SK-N-SH (cell line): ENCODE data around the gene TTF2. TPM values are rescaled to one million over a fixed set of nuclear protein-coding genes. Genes with fewer than 3 reads are reported as not detected.
"Not testable (repeated sequence)": the region's sequence is repeated elsewhere in the genome, so short reads cannot be mapped to it uniquely, and the experiment has no call there.

ENCODE experiments used
- CTCF ChIA-PET: fragments of 300-600, 350-600 bp; formaldehyde crosslinking; extraction: SDS; loops from one replicate; lab custom pipeline; 2021; lab: Yijun Ruan, JAX
- POLR2A ChIA-PET: fragments of 350-600 bp; sonication (Branson Sonifier 250); formaldehyde crosslinking; extraction: SDS; loops from one replicate; lab custom pipeline; 2020; ENCODE audit warnings: antibody characterized with exemption, inconsistent platforms; lab: Yijun Ruan, JAX
- DNase-seq: peaks from one replicate; pipeline ENCODE4 v3.0.0; 2012
- H2AFZ ChIP-seq: fragments of 200-600 bp; sonication (generic); 2 replicates; pipeline ENCODE4 v1.8.1; 2016; ENCODE audit warnings: antibody characterized with exemption, mild to moderate bottlenecking, low read depth
- H3F3A ChIP-seq: fragments of 200-600 bp; sonication (generic); replicated peaks from 2 replicates; pipeline ENCODE3; 2016; ENCODE audit warnings: antibody characterized with exemption, mild to moderate bottlenecking; ENCODE audit not compliant: insufficient read depth
- H3K27ac ChIP-seq, 2 experiments: fragments of 200-500 bp in 1 of 2; fragments of 200-600 bp in 1 of 2; sonication (Bioruptor generic) in 1 of 2; sonication (generic), shearing (Covaris generic) in 1 of 2; 2 replicates each; pipeline versions ENCODE4 v1.5.1 to v1.6.1; 2014 to 2016; ENCODE audit warnings: low read depth in 2 of 2, inconsistent platforms in 1 of 2, low read length in 1 of 2, mild to moderate bottlenecking in 1 of 2, mixed read lengths in 1 of 2
- H3K27me3 ChIP-seq: fragments of 200-600 bp; sonication (generic), shearing (Covaris generic); 2 replicates; pipeline ENCODE4 v1.6.1; 2016; ENCODE audit warnings: mixed run types; ENCODE audit not compliant: insufficient read depth
- H3K36me3 ChIP-seq, 2 experiments: fragments of 200-500 bp in 1 of 2; fragments of 200-600 bp in 1 of 2; sonication (Bioruptor generic) in 1 of 2; sonication (generic) in 1 of 2; replicated peaks in 1 of 2; 2 replicates each; pipeline versions ENCODE3 to v1.5.1; 2014 to 2016; ENCODE audit warnings: low read length in 1 of 2, mild to moderate bottlenecking in 1 of 2; ENCODE audit not compliant: insufficient read depth in 2 of 2, control insufficient read depth in 1 of 2
- H3K4me1 ChIP-seq, 2 experiments: fragments of 200-500 bp in 1 of 2; fragments of 200-600 bp in 1 of 2; sonication (Bioruptor generic) in 1 of 2; sonication (generic), shearing (Covaris generic) in 1 of 2; 2 replicates each; pipeline versions ENCODE4 v1.5.1 to v1.6.1; 2014 to 2016; ENCODE audit warnings: low read depth in 1 of 2, low read length in 1 of 2, mixed run types in 1 of 2; ENCODE audit not compliant: insufficient read depth in 2 of 2, control insufficient read depth in 1 of 2
- H3K4me2 ChIP-seq: fragments of 200-600 bp; sonication (generic), shearing (Covaris generic); 2 replicates; pipeline ENCODE4 v1.6.1; 2017; ENCODE audit warnings: mixed run types
- H3K4me3 ChIP-seq, 2 experiments: fragments of 200-500 bp in 1 of 2; fragments of 200-600 bp in 1 of 2; sonication (Bioruptor generic) in 1 of 2; sonication (generic), shearing (Covaris generic) in 1 of 2; 2 replicates each; pipeline versions ENCODE4 v1.5.1 to v1.8.1; 2014 to 2016; ENCODE audit warnings: low read depth in 2 of 2, inconsistent platforms in 1 of 2, low read length in 1 of 2, mild to moderate bottlenecking in 1 of 2, mixed read lengths in 1 of 2, moderate library complexity in 1 of 2
- H3K79me2 ChIP-seq: fragments of 200-600 bp; sonication (generic); 2 replicates; pipeline ENCODE4 v1.8.1; 2017; ENCODE audit warnings: mild to moderate bottlenecking; ENCODE audit not compliant: insufficient read depth
- H3K9ac ChIP-seq: fragments of 200-600 bp; sonication (generic); 2 replicates; pipeline ENCODE4 v1.6.1; 2017; ENCODE audit warnings: mixed run types
- H3K9me2 ChIP-seq: fragments of 200-600 bp; sonication (generic); 2 replicates; pipeline ENCODE4 v1.6.1; 2017; ENCODE audit warnings: mixed run types
- H3K9me3 ChIP-seq: fragments of 200-600 bp; sonication (generic); 2 replicates; pipeline ENCODE4 v1.6.1; 2017; ENCODE audit warnings: mixed run types, mild to moderate bottlenecking, moderate library complexity
- H4K20me1 ChIP-seq: fragments of 200-600 bp; sonication (generic); 2 replicates; pipeline ENCODE4 v1.6.1; 2017; ENCODE audit warnings: mild to moderate bottlenecking, mixed run types; ENCODE audit not compliant: insufficient read depth
- ELF1 ChIP-seq: IDR thresholded peaks from 2 replicates; pipeline ENCODE4 v1.4.0; 2012
- EP300 ChIP-seq, 2 experiments: IDR thresholded peaks; 2 replicates each; pipeline versions ENCODE4 v1.4.0 to v1.6.1; 2012; ENCODE audit warnings: borderline replicate concordance in 1 of 2, low read depth in 1 of 2, low read length in 1 of 2
- FOSL2 ChIP-seq: IDR thresholded peaks from 2 replicates; pipeline ENCODE4 v1.4.0; 2012; ENCODE audit warnings: low read depth, mild to moderate bottlenecking, moderate library complexity, borderline replicate concordance
- GABPA ChIP-seq: IDR thresholded peaks from 2 replicates; pipeline ENCODE4 v1.4.0; 2012; ENCODE audit warnings: low read depth, mild to moderate bottlenecking
- GATA2 ChIP-seq: sonication (generic); formaldehyde crosslinking; IDR thresholded peaks from 2 replicates; pipeline ENCODE4 v1.5.0; 2020; ENCODE audit warnings: mild to moderate bottlenecking, missing genetic modification reagents
- MAX ChIP-seq: IDR thresholded peaks from 2 replicates; pipeline ENCODE4 v1.4.0; 2012; ENCODE audit warnings: low read depth
- MEF2A ChIP-seq: IDR thresholded peaks from 2 replicates; pipeline ENCODE4 v1.4.0; 2012; ENCODE audit warnings: low read depth, borderline replicate concordance
- MXI1 ChIP-seq: IDR thresholded peaks from 2 replicates; pipeline ENCODE4 v1.6.1; 2012; ENCODE audit warnings: mild to moderate bottlenecking, low read depth, low read length, improper control_type of control experiment
- NFIC ChIP-seq: IDR thresholded peaks from 2 replicates; pipeline ENCODE4 v1.4.0; 2012; ENCODE audit warnings: borderline replicate concordance
- NRF1 ChIP-seq: IDR thresholded peaks from 2 replicates; pipeline ENCODE4 v1.6.1; 2012; ENCODE audit warnings: low read depth, mild to moderate bottlenecking, low read length
- PBX3 ChIP-seq: IDR thresholded peaks from 2 replicates; pipeline ENCODE4; 2012
- RAD21 ChIP-seq: IDR thresholded peaks from 2 replicates; pipeline ENCODE4 v1.6.1; 2012; ENCODE audit warnings: mild to moderate bottlenecking, low read length
- RCOR1 ChIP-seq: fragments of 150-350 bp; IDR thresholded peaks from 2 replicates; pipeline ENCODE4 v1.6.1; 2017; ENCODE audit warnings: antibody characterized with exemption, low read length
- RFX5 ChIP-seq: IDR thresholded peaks from 2 replicates; pipeline ENCODE4 v1.6.1; 2012; ENCODE audit warnings: mild to moderate bottlenecking, improper control_type of control experiment, low read length
- SIN3A ChIP-seq: IDR thresholded peaks from 2 replicates; pipeline ENCODE4 v1.6.1; 2012; ENCODE audit warnings: low read depth, mild to moderate bottlenecking, low read length, moderate library complexity, borderline replicate concordance
- TAF1 ChIP-seq: IDR thresholded peaks from 2 replicates; pipeline ENCODE4 v1.6.1; 2012; ENCODE audit warnings: low read depth, mild to moderate bottlenecking, low read length, moderate library complexity, borderline replicate concordance
- WGBS: methylation state at CpG from one replicate; pipeline ENCODE4 v1.1.6; 2017; ENCODE audit warnings: low lambda C conversion rate; 5-methylcytosine and 5-hydroxymethylcytosine counted together
- polyA plus RNA-seq, 3 experiments: library from polyadenylated mRNA; depleted of rRNA; stranded (reverse); fragments of >200 nt; gene quantifications; 2 replicates each; pipeline ENCODE4 v1.2.3, GENCODE V29; 2012
- TF ChIP-seq, protein P1 (sequence below): fragments of 150-350 bp; IDR thresholded peaks from 2 replicates; pipeline ENCODE4 v1.6.1; 2016; ENCODE audit warnings: mild to moderate bottlenecking, low read depth, low read length
- TF ChIP-seq, protein P2 (sequence below): IDR thresholded peaks from 2 replicates; pipeline ENCODE4 v1.4.0; 2012; ENCODE audit warnings: low read depth, borderline replicate concordance
- TF ChIP-seq, protein P3 (sequence below): fragments of 150-350 bp; IDR thresholded peaks from 2 replicates; pipeline ENCODE4 v1.6.1; 2017; ENCODE audit warnings: antibody characterized with exemption, low read length, low read depth, borderline replicate concordance

TTF2 gene
- polyA plus RNA-seq, 1 of the 3 experiments (the other 2 are of a cell fraction), result 10.8 TPM

DNA sequence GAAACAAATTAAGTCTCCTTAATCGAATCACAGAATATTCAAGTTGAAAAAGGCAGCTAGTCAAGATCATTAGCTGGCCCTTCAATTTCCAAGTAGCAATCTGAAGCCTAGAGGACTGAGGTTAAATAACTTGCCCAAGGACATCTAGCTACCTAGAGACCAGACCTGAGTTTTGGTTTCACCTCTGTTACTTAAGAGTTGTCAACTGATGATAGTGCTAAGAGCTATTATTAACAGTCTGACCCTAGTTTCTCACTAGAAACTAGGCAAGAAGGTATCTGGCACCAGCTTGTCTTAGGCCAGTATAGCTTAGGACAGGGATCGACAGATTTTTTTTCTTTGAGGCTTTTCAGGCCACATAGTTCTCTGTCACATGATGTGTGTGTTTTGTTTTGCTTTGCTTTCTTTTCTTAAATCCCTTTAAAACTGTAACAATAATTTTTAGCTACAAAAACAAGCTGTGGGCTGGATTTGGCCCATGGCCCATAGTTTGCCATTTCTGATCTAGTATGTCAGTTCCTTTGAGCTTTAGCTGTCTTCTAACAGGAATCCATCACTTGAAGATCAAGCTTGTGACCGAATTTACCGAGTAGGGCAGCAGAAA lies 38.3 kb downstream of the TTF2 start:
- no peak overlapping the region for H3K4me3 ChIP-seq
- H3K36me3 ChIP-seq, result peaks cover 33 to 40% of the 10 kb centered on the region in 2 experiments
- peak overlapping the region in 1 of 2 experiments; percentile 98; a peak in 2 of 4 replicates for H3K27ac ChIP-seq
- no peaks in the 10 kb centered on the region for H3K9me2 ChIP-seq
- no peaks in the 10 kb centered on the region for H3K27me3 ChIP-seq
- CTCF ChIA-PET, result interaction anchor here (0.6 to 1.7 kb wide), 4 partner anchors 22 to 1910 kb away, joined by 3 to 8 read pairs (median 4); no protein-coding TSS in a partner anchor
- H3K4me2 ChIP-seq, result no peak overlapping the region
- no peak overlapping the region for H3K9ac ChIP-seq
- no peaks in the 10 kb centered on the region for H4K20me1 ChIP-seq
- no peaks in the 10 kb centered on the region for H3K9me3 ChIP-seq
- POLR2A ChIA-PET, result no interaction called here
- peaks cover 28% of the 10 kb centered on the region for H3F3A ChIP-seq
- 85% methylated on average over 4 of the region's 4 CpGs for WGBS
- DNase-seq, result no peak
- no peak overlapping the region for H2AFZ ChIP-seq
- H3K4me1 ChIP-seq, result peaks cover 6 to 42% of the 10 kb centered on the region in 2 experiments
- H3K79me2 ChIP-seq, result no peaks in the 10 kb centered on the region
- no peak for TF ChIP-seq GATA2
- no peak for TF ChIP-seq ELF1
- TF ChIP-seq, protein P1, sequence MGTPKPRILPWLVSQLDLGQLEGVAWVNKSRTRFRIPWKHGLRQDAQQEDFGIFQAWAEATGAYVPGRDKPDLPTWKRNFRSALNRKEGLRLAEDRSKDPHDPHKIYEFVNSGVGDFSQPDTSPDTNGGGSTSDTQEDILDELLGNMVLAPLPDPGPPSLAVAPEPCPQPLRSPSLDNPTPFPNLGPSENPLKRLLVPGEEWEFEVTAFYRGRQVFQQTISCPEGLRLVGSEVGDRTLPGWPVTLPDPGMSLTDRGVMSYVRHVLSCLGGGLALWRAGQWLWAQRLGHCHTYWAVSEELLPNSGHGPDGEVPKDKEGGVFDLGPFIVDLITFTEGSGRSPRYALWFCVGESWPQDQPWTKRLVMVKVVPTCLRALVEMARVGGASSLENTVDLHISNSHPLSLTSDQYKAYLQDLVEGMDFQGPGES, result no peak
- TF ChIP-seq, all 33 proteins: peak for 0

DNA sequence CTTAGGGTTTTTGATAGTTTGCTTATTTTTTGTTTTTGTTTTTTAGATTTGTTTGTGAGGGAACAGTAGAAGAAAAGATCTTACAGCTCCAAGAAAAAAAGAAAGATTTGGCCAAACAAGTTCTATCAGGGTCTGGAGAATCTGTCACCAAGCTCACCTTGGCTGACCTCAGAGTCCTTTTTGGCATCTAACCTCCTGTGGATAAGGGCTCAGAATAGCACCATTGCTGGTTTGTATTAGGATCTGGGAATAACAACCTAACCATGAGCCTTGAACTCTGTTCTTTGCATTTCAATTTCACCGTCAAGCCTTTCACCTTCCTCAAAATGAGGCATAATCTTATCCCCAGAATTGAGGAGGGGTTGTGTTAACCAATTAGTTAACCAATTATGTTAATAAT lies 41.2 kb downstream of the TTF2 start:
- Histone ChIP-seq H4K20me1 (no peaks in the 10 kb centered on the region), H3K4me1 (peaks cover 0 to 16% of the 10 kb centered on the region in 2 experiments; a peak in 1 of 4 replicates), H3F3A (peaks cover 3% of the 10 kb centered on the region), H3K4me2 (no peak overlapping the region), H3K9me3 (no peaks in the 10 kb centered on the region), H3K9ac (no peak overlapping the region), H3K79me2 (no peaks in the 10 kb centered on the region), H2AFZ (no peak overlapping the region), H3K27ac (no peak overlapping the region), H3K9me2 (no peaks in the 10 kb centered on the region), H3K27me3 (no peaks in the 10 kb centered on the region), H3K36me3 (peaks cover 43 to 44% of the 10 kb centered on the region in 2 experiments), H3K4me3 (no peak overlapping the region)
- POLR2A ChIA-PET, result no interaction called here
- CTCF ChIA-PET, result interaction anchor here (0.8 to 1.5 kb wide), 3 partner anchors 8 to 28 kb away, joined by 3 to 6 read pairs (median 4); no protein-coding TSS in a partner anchor
- 100% methylated on average over 1 of the region's 1 CpG for WGBS
- no peak for DNase-seq
- TF ChIP-seq, protein P2, sequence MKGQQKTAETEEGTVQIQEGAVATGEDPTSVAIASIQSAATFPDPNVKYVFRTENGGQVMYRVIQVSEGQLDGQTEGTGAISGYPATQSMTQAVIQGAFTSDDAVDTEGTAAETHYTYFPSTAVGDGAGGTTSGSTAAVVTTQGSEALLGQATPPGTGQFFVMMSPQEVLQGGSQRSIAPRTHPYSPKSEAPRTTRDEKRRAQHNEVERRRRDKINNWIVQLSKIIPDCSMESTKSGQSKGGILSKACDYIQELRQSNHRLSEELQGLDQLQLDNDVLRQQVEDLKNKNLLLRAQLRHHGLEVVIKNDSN, result no peak
- TF ChIP-seq NRF1 (no peak), PBX3 (no peak), MXI1 (no peak), RFX5 (no peak), NFIC (no peak), TAF1 (no peak), GABPA (no peak), RAD21 (no peak), EP300 (IDR thresholded peaks at IDR 0.05; ENCODE audit: borderline replicate concordance in 1 of 2, low read depth in 1 of 2, low read length in 1 of 2) (no peak), FOSL2 (no peak), RCOR1 (no peak), SIN3A (no peak), MEF2A (no peak), MAX (no peak)
- TF ChIP-seq, protein P3, sequence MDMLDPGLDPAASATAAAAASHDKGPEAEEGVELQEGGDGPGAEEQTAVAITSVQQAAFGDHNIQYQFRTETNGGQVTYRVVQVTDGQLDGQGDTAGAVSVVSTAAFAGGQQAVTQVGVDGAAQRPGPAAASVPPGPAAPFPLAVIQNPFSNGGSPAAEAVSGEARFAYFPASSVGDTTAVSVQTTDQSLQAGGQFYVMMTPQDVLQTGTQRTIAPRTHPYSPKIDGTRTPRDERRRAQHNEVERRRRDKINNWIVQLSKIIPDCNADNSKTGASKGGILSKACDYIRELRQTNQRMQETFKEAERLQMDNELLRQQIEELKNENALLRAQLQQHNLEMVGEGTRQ, result no peak

DNA sequence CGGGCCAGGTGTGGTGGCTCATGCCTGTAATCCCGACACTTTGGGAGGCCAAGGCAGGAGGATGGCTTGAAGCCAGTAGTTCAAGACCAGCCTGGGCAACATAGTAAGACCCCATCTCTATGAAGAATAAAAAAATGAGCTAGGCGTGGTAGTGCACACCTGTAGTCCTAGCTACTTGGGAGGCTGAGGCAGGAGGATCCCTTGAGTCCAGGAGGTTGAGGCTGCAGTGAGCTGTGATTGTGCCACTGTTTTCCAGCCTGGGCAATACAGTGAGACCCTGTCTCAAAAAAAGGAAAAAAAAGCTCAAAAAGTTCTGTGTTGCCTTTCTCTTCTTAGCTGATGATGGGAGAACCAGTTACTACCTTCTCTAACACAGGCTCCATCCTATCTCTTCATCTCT lies 41.7 kb downstream of the TTF2 start:
- peaks cover 0 to 11% of the 10 kb centered on the region in 2 experiments; a peak in 1 of 4 replicates for H3K4me1 ChIP-seq
- H2AFZ ChIP-seq, H3K4me3 ChIP-seq, H3K9me3 ChIP-seq, H3K4me2 ChIP-seq, DNase-seq, H3K27ac ChIP-seq, H3K27me3 ChIP-seq, H3F3A ChIP-seq, H3K79me2 ChIP-seq, POLR2A ChIA-PET, H3K9me2 ChIP-seq, H4K20me1 ChIP-seq, H3K9ac ChIP-seq: not testable (repeated sequence)
- WGBS, result 82% methylated on average over 3 of the region's 3 CpGs
- CTCF ChIA-PET, result interaction anchor here (0.8 to 1.5 kb wide), 2 partner anchors 8 to 27 kb away, joined by 4 to 6 read pairs; no protein-coding TSS in a partner anchor
- peaks cover 44 to 45% of the 10 kb centered on the region in 2 experiments for H3K36me3 ChIP-seq
